ENCODE results near the gene NLRP1. TPM values are rescaled to one million over a fixed set of nuclear protein-coding genes. Genes with fewer than 3 reads are reported as not detected.

Gene NLRP1
- total RNA-seq, 1 donor, result 33.2 TPM

- peak within 1 kb of the TSS; percentile 93 for H3K4me3 ChIP-seq (ENCODE audit: low read depth, low read length)
- TF ChIP-seq CTCF (IDR thresholded peaks at IDR 0.05; ENCODE audit: insufficient read depth, low read depth, low read length), result no peak
- peak; percentile 100 for DNase-seq (ENCODE audit: low read depth)
Measured at GRCh38 chr17:5486206-5487124, 97.8 kb downstream of the NLRP1 start, which contains the start of gene MIS12. Gene MIS12 (plus strand): TSS chr17:5486566. CDS start chr17:5488863, 2,297 bp downstream.

- DNase-seq (ENCODE audit: low read depth), result no peak
- H3K4me3 ChIP-seq (ENCODE audit: low read depth, low read length), result peak within 1 kb of the TSS; percentile 93
- no peak for TF ChIP-seq CTCF (IDR thresholded peaks at IDR 0.05; ENCODE audit: insufficient read depth, low read depth, low read length)
Measured at GRCh38 chr17:5485270-5486205, 98.8 kb downstream of the NLRP1 start, which contains the start of gene DERL2. Gene DERL2 (minus strand): TSS chr17:5486178. CDS start chr17:5486161, 17 bp downstream.

GRCh38 chr17:5481451-5481850, 102.9 kb downstream of the NLRP1 start:
- DNase-seq (ENCODE audit: low read depth), result no peak
- no peak for TF ChIP-seq CTCF (IDR thresholded peaks at IDR 0.05; ENCODE audit: insufficient read depth, low read depth, low read length)
- H3K4me3 ChIP-seq (ENCODE audit: low read depth, low read length), result no peak overlapping the region

GRCh38 chr17:5480962-5481361, 103.3 kb downstream of the NLRP1 start:
- no peak for TF ChIP-seq CTCF (IDR thresholded peaks at IDR 0.05; ENCODE audit: insufficient read depth, low read depth, low read length)
- H3K4me3 ChIP-seq (ENCODE audit: low read depth, low read length), result no peak overlapping the region
- DNase-seq (ENCODE audit: low read depth), result no peak

- DNase-seq (ENCODE audit: low read depth), result no peak
- no peak overlapping the region for H3K4me3 ChIP-seq (ENCODE audit: low read depth, low read length)
- no peak for TF ChIP-seq CTCF (IDR thresholded peaks at IDR 0.05; ENCODE audit: insufficient read depth, low read depth, low read length)
Measured at GRCh38 chr17:5478992-5479391, 105.3 kb downstream of the NLRP1 start.

- no peak overlapping the region for H3K4me3 ChIP-seq (ENCODE audit: low read depth, low read length)
- DNase-seq (ENCODE audit: low read depth), result peak; percentile 14
- TF ChIP-seq CTCF (IDR thresholded peaks at IDR 0.05; ENCODE audit: insufficient read depth, low read depth, low read length), result no peak
Measured at GRCh38 chr17:5473906-5474305, 110.4 kb downstream of the NLRP1 start.
